ENCODE data around the gene CABS1.

Gene CABS1

GRCh38 chr4:70337886-70338420 lies 3.2 kb downstream of the CABS1 start:
- no peak for DNase-seq (ENCODE audit: low read depth)
- TF ChIP-seq CTCF (IDR thresholded peaks at IDR 0.05; ENCODE audit: control insufficient read depth, extremely low read depth, insufficient read depth): no peak
- no peak overlapping the region for H3K4me3 ChIP-seq (ENCODE audit: low read depth, low read length)

GRCh38 chr4:70356185-70356584 lies 21.4 kb downstream of the CABS1 start:
- no peak for TF ChIP-seq CTCF (IDR thresholded peaks at IDR 0.05; ENCODE audit: control insufficient read depth, extremely low read depth, insufficient read depth)
- DNase-seq (ENCODE audit: low read depth): no peak
- H3K4me3 ChIP-seq (ENCODE audit: low read depth, low read length): no peak overlapping the region

GRCh38 chr4:70359115-70359661 lies 24.4 kb downstream of the CABS1 start:
- DNase-seq (ENCODE audit: low read depth): no peak
- TF ChIP-seq CTCF (IDR thresholded peaks at IDR 0.05; ENCODE audit: control insufficient read depth, extremely low read depth, insufficient read depth): no peak

GRCh38 chr4:70360460-70360859 lies 25.7 kb downstream of the CABS1 start, which contains the start of gene SMR3A:
SMR3A (plus strand) TSS chr4:70360760; CDS start chr4:70362116, 1,356 bp downstream.
- no peak for TF ChIP-seq CTCF (IDR thresholded peaks at IDR 0.05; ENCODE audit: control insufficient read depth, extremely low read depth, insufficient read depth)
- no peak for DNase-seq (ENCODE audit: low read depth)
- no peak within 1 kb of the TSS for H3K4me3 ChIP-seq (ENCODE audit: low read depth, low read length)

More at GRCh38 chr4:70359115-70359661, 24.4 kb downstream of the CABS1 start:
- H3K4me3 ChIP-seq (ENCODE audit: low read depth, low read length): no peak overlapping the region

GRCh38 chr4:70364002-70364401 lies 29.2 kb downstream of the CABS1 start:
- no peak for DNase-seq (ENCODE audit: low read depth)
- no peak overlapping the region for H3K4me3 ChIP-seq (ENCODE audit: low read depth, low read length)
- no peak for TF ChIP-seq CTCF (IDR thresholded peaks at IDR 0.05; ENCODE audit: control insufficient read depth, extremely low read depth, insufficient read depth)

GRCh38 chr4:70365479-70365878 lies 30.7 kb downstream of the CABS1 start:
- no peak for DNase-seq (ENCODE audit: low read depth)
- no peak for TF ChIP-seq CTCF (IDR thresholded peaks at IDR 0.05; ENCODE audit: control insufficient read depth, extremely low read depth, insufficient read depth)
- H3K4me3 ChIP-seq (ENCODE audit: low read depth, low read length): no peak overlapping the region

- no peak overlapping the region for H3K4me3 ChIP-seq (ENCODE audit: low read depth, low read length)
- no peak for DNase-seq (ENCODE audit: low read depth)
- TF ChIP-seq CTCF (IDR thresholded peaks at IDR 0.05; ENCODE audit: control insufficient read depth, extremely low read depth, insufficient read depth): no peak
These were observed 33.0 kb downstream of the CABS1 start for GRCh38 chr4:70367813-70368212.

All from LNCaP clone FGC (cell line).